K562 (cell line): Measurements from ENCODE around the gene CHAF1A. TPM values are rescaled to one million over a fixed set of nuclear protein-coding genes. Genes with fewer than 3 reads are reported as not detected.

Experiments used
- BRD4 ChIP-seq: fragments of 200-600 bp; sonication (generic); IDR thresholded peaks from 2 replicates; pipeline ENCODE4 v1.6.1; 2017; ENCODE audit warnings: inconsistent platforms
- CTCF ChIP-seq, 3 experiments: IDR thresholded peaks in 2 of 3; conservative IDR thresholded peaks in 1 of 3; 2 replicates each; pipeline ENCODE4 v1.5.1; 2011 to 2012; ENCODE audit warnings: low read length in 3 of 3, mild to moderate bottlenecking in 3 of 3, control low read depth in 2 of 3, improper control_type of control experiment in 1 of 3, inconsistent platforms in 1 of 3, low read depth in 1 of 3, mixed read lengths in 1 of 3, moderate library complexity in 1 of 3; ENCODE audit not compliant: insufficient read depth in 2 of 3
- FIP1L1 ChIP-seq: fragments of 200-400 bp; formaldehyde crosslinking; IDR thresholded peaks from 2 replicates; pipeline ENCODE4 v1.6.1; 2018; ENCODE audit warnings: mild to moderate bottlenecking, low read depth, low read length; ENCODE audit not compliant: poor library complexity, severe bottlenecking
- FOXM1 ChIP-seq, 2 experiments: fragments of 450-650 bp in 1 of 2; sonication (generic) in 1 of 2; formaldehyde crosslinking in 1 of 2; IDR thresholded peaks; 2 replicates each; pipeline versions ENCODE4 v1.6.1 to v1.9.0; 2017 to 2022; ENCODE audit warnings: low read depth in 2 of 2, mild to moderate bottlenecking in 2 of 2, missing genetic modification reagents in 1 of 2, moderate library complexity in 1 of 2
- GATA2 ChIP-seq: sonication (generic); formaldehyde crosslinking; IDR thresholded peaks from 2 replicates; pipeline ENCODE4 v1.4.0; 2020; ENCODE audit warnings: mild to moderate bottlenecking, missing genetic modification reagents
- HDAC2 ChIP-seq: fragments of 450-650 bp; IDR thresholded peaks from 2 replicates; pipeline ENCODE4 v1.6.1; 2016; ENCODE audit warnings: mild to moderate bottlenecking
- ID3 ChIP-seq, 2 experiments: fragments of 250-450 bp in 1 of 2; fragments of 450-650 bp in 1 of 2; sonication (Bioruptor Pico) in 1 of 2; IDR thresholded peaks; 2 replicates each; pipeline versions ENCODE4 v1.6.1 to v1.8.0; 2016 to 2021; ENCODE audit warnings: mild to moderate bottlenecking in 2 of 2, moderate library complexity in 2 of 2, missing compliant biosample characterization in 1 of 2, missing genetic modification characterization in 1 of 2
- KDM5B ChIP-seq: fragments of 200-600 bp; sonication (generic); IDR thresholded peaks from 2 replicates; pipeline ENCODE4 v1.6.1; 2012; ENCODE audit warnings: low read depth, mild to moderate bottlenecking, moderate library complexity, low read length, control low read depth, inconsistent platforms; ENCODE audit not compliant: insufficient replicate concordance
- MEIS2 ChIP-seq: fragments of 450-650 bp; IDR thresholded peaks from 2 replicates; pipeline ENCODE4 v1.6.1; 2014; ENCODE audit warnings: mild to moderate bottlenecking; ENCODE audit not compliant: partially characterized antibody
- MTA2 ChIP-seq: fragments of 450-650 bp; IDR thresholded peaks from 2 replicates; pipeline ENCODE4 v1.6.1; 2016; ENCODE audit warnings: low read depth
- NCOA6 ChIP-seq: fragments of 450-650 bp; IDR thresholded peaks from 2 replicates; pipeline ENCODE4 v1.6.1; 2017; ENCODE audit warnings: mild to moderate bottlenecking
- POU5F1 ChIP-seq: fragments of 150-350 bp; IDR thresholded peaks from 2 replicates; pipeline ENCODE4 v1.6.1; 2014; ENCODE audit warnings: borderline replicate concordance, low read length, low read depth, mild to moderate bottlenecking; ENCODE audit not compliant: partially characterized antibody
- RERE ChIP-seq: sonication (generic); formaldehyde crosslinking; IDR thresholded peaks from 2 replicates; pipeline ENCODE4 v1.8.0; 2023; ENCODE audit warnings: missing genetic modification reagents, mild to moderate bottlenecking, borderline replicate concordance
- RUNX1 ChIP-seq: sonication (generic); IDR thresholded peaks from 2 replicates; pipeline ENCODE4 v1.6.1; 2016; ENCODE audit warnings: antibody characterized with exemption, low read depth
- SAFB2 ChIP-seq: fragments of 200-400 bp; formaldehyde crosslinking; IDR thresholded peaks from 2 replicates; pipeline ENCODE4 v1.6.1; 2018; ENCODE audit warnings: borderline replicate concordance, low read length, low read depth, moderate library complexity; ENCODE audit not compliant: severe bottlenecking
- SMARCA5 ChIP-seq: fragments of 450-650 bp; IDR thresholded peaks from 2 replicates; pipeline ENCODE4 v1.6.1; 2016
- SMARCE1 ChIP-seq: fragments of 450-650 bp; IDR thresholded peaks from 2 replicates; pipeline ENCODE4 v1.7.1; 2016; ENCODE audit warnings: mild to moderate bottlenecking
- XRCC5 ChIP-seq: fragments of 200-400 bp; formaldehyde crosslinking; IDR thresholded peaks from 2 replicates; pipeline ENCODE4 v1.6.1; 2017; ENCODE audit warnings: low read depth, mild to moderate bottlenecking, low read length
- ZNF133 ChIP-seq: fragments of 250-450 bp; sonication (Bioruptor Pico); IDR thresholded peaks from 2 replicates; pipeline ENCODE4 v1.4.0; 2020; ENCODE audit warnings: mild to moderate bottlenecking
- ZNF785 ChIP-seq: fragments of 250-450 bp; sonication (Bioruptor Pico); IDR thresholded peaks from 2 replicates; pipeline ENCODE4 v1.4.0; 2020; ENCODE audit warnings: mild to moderate bottlenecking
- polyA plus RNA-seq, 8 experiments: library from polyadenylated mRNA; depleted of rRNA in 4 of 8; stranded (reverse) in 5 of 8; unstranded in 3 of 8; fragments of >200 nt; fragmentation: Nextera tagmentation in 2 of 8; fragmentation: Illumina TruSeq in 1 of 8; extraction: Ambion mirVana in 2 of 8; extraction: Trizol in 1 of 8; gene quantifications; 2 replicates each; pipeline versions ENCODE4 v1.2.1 to v1.2.3, GENCODE V29; 2011 to 2014; ENCODE audit warnings: inconsistent platforms in 1 of 8, missing spikeins in 1 of 8
- total RNA-seq, 7 experiments: library from RNA; depleted of rRNA in 6 of 7; stranded (reverse); fragments of >200 nt in 6 of 7; fragmentation: Illumina TruSeq in 2 of 7; extraction: Trizol in 2 of 7; gene quantifications; 2 replicates each; pipeline versions ENCODE4 v1.2.1 to v1.2.3, GENCODE V29; 2011 to 2021; ENCODE audit warnings: low replicate concordance in 1 of 7

Gene CHAF1A
- total and polyA plus RNA-seq, 9 of the 15 experiments (the other 6 are each of a cell fraction or from before 2014, with no cell fraction given) = 1.6 to 86.9 (median 45.2) TPM

- TF ChIP-seq RERE (no peak), POU5F1 (no peak), FOXM1 (IDR thresholded peaks at IDR 0.05; ENCODE audit: low read depth) (no peak), FOXM1 (CRISPR knock-in tag; IDR thresholded peaks at IDR 0.05; ENCODE audit: low read depth) (no peak), ZNF133 (CRISPR knock-in tag) (no peak), CTCF (IDR thresholded peaks at IDR 0.05 in 2 of 3, conservative IDR thresholded peaks at IDR 0.05 in 1 of 3; ENCODE audit: insufficient read depth in 2 of 3, low read depth in 1 of 3, low read length in 3 of 3) (peak in 1 of 3 experiments; percentile 41; a peak in 2 of 6 replicates), MTA2 (no peak), FIP1L1 (no peak), XRCC5 (0 out of 2 replicates have a peak, but pooled peaks have one; percentile 23), SMARCA5 (no peak), HDAC2 (no peak), SAFB2 (no peak), BRD4 (0 out of 2 replicates have a peak, but pooled peaks have one; percentile 24), RUNX1 (no peak), MEIS2 (peak; percentile 76), ZNF785 (CRISPR knock-in tag) (no peak), ID3 (CRISPR knock-in tag; IDR thresholded peaks at IDR 0.05) (no peak), ID3 (tag; IDR thresholded peaks at IDR 0.05) (peak; percentile 75), GATA2 (CRISPR knock-in tag) (no peak), SMARCE1 (no peak), KDM5B (peak; percentile 60), NCOA6 (no peak)
These were observed at the start of gene CHAF1A (continued) for GRCh38 chr19:4402171-4403004.
